Ecto neural progenitor cell (in vitro differentiated cells): ENCODE measurements around the gene ZNF740.
"Not testable (repeated sequence)": the region's sequence is repeated elsewhere in the genome, so short reads cannot be mapped to it uniquely, and the experiment has no call there.

ENCODE experiments used
- DNase-seq: peaks from one replicate; pipeline ENCODE4 v3.0.0-alpha.2; 2018; ENCODE audit warnings: low spot score

ZNF740 gene

DNA sequence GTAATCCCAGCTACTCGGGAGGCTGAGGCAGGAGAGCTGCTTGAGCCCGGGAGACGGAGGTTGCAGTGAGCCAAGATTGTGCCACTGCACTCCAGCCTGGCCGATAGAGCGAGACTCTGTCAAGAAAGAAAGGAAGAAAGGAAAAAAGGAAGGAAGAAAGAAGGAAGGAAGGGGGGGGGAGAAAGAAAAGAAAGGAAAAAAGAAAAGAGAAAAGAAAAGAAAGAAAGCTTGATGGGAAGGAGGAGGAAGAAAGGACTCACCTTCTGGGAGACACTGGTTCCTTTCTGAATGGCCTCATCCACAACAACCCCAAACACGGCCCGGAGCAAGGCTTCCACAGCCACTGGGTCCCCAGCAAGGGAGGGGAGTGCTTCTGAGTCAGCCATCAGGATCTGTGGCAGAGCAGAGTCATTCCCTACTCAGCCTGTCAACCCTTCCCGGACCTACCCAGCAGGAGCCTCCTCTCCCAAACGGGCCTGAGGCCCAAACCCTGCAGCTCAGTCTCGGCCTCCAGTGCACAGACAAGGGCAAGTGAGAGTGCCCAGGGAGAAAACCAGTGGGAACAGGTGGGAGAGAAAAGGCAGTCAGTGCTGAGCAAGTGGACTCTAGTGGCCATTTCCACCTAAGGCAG is 7.3 kb upstream of the ZNF740 start:
- no peak for DNase-seq

DNA sequence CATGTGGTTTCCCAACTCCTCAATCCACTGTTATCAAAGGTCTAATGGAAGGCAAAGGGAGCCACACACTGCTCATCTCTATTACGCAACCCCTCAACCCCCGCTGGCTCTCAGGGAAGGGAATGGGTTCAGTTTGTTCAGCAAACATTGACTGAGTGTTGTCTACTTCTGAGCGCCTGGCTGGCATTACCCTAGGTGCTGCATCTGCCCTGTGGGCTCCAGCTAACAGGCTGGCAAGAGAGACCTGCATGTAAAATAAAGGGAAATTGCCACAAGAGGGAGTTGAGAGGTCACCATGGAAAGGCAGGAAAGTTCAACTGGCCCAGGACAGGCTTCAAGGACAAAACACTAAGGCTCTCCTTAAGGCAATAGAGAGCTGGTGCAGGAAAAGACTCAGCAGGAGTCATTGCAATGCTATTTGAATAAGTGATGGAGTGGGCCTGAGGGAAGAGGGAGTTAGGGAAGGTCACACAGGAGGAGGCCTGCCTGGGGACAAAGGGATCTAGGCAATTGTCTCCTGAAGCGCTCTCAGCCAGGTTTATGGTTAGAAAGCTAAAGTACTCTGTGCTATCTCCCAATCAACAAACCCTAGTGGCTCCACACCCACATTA is 5.5 kb upstream of the ZNF740 start:
- DNase-seq: no peak

DNA sequence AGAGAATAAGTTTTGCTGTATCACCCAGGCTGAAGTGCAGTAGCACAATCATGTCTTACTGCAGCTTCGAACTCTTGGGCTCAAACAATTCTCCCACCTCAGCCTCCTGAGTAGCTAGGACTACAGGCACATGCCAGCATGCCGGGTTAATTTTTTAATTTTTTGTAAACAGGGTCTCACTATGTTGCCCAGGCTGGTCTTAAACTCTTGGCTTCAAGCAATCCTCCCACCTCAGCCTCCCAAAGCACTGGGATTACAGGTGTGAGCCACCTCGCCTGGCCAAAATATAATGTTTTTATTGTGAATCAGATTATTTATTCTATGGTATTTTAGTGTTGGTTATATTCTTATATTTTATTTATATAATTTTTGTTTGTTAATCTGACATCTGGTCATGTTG is 3.8 kb upstream of the ZNF740 start:
- DNase-seq: no peak

DNA sequence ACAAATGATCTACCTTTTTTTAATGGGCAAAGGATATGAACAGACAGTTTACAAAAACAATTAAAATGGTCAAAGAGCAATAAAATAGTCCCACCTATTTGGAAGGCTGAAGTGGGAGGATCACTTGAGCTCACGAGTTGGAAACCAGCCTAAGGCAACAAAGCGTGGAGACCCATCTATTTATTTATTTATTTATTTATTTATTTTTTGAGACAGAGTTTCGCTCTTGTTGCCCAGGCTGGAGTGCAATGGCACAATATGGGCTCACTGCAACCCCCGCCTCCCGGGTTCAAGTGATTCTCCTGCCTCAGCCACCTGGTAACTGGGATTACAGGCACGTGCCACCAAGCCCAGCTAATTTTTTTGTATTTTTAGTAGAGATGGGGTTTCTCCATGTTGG is 3.1 kb upstream of the ZNF740 start:
- DNase-seq: peak; percentile 27

DNA sequence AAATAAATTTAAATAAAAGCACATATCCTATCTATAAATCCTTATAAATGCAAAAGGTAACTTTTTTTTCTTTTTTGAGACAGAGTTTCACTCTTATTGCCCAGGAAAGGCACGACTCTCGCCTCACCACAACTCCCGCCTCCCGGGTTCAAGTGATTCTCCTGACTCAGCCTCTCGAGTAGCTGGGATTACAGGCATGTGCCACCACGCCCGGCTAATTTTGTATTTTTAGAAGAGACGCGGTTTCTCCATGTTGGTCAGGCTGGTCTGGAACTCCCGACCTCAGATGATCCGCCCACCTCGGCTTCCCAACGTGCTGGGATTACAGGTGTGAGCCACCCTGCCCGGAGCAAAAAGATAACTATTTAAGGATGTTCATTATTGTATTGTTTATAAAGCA is 1.7 kb upstream of the ZNF740 start:
- not testable (repeated sequence) for DNase-seq

DNA sequence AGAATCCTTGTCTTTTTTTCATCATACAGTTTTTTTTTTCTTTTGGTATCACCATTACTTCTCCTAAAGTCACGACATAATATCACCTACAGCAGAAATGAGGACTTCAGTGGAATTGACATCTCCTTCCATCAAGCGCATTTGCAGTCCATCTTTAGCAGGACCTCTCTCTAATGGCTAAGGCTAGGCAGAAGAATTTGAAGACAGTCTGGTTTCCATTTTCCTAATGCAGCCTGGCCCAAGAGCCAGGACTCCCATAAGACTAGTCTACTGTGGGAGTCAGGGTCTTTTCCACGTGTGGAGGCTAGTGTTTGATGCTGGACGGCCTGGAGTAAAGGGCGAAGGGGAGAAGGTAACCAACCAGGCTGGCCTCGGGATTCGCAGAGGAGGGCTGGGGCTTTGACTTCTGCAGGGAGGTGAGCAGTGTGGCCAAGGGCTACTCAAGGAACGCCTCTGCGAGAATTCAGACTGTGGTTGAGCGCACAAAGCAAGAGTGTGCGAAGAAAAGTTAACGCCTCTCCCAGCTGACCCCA is 769 bp upstream of the ZNF740 start:
- DNase-seq: no peak

DNA sequence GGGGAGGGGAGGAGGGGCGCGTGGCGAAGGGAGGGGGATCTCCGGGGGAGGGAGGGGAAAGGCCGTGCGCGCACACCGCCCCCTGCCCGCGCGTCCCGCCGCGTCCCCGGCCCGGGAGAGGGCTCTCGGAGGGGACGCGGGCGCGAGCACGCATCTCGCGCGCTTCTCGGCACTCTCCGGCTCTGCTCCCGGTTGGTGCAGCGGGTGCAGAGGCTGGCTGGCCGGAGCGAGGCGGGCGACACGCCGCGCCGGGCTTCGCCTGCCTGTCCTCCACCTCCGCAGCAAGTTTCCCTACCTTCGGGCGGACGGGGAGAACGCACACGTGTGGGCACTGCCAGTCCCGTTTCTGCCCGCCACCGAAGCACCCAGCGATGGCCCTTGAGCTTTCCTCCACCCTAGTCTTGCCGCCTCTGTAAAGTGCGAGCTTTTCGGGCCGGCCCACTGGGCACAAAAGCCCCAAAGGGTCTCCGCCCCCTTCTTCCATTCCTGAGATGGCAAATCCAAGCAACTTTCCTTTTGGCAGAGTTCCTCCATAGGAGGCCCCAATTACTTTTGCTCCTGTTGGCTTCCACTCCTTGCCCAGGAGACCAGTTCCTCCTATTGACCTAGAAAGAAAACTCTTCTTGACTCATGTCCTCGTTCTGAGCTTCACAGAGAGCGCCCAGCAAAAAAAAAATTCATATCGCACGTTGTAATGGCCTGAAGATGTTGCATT is 566 bp downstream of the ZNF740 start:
- peak; percentile 93 for DNase-seq

DNA sequence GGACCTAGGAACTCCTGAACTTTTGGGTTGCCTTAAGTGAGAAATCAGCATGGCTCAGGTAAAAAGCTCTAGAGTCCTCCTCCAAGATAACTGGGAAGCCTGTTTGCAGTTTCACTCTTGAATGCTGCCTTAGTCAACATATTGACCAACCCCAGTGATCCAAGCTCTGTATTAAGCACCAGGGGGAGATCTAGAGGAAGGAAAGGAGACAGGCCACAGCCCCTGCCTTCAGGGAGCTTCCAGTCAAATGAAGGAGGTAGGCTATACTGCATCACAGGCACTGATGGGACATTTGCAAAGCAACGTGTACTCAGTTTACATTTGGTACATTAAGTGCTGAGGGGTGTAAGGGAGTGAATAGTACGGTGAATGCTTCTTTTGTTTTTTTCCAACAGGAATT is 1.4 kb downstream of the ZNF740 start:
- no peak for DNase-seq

DNA sequence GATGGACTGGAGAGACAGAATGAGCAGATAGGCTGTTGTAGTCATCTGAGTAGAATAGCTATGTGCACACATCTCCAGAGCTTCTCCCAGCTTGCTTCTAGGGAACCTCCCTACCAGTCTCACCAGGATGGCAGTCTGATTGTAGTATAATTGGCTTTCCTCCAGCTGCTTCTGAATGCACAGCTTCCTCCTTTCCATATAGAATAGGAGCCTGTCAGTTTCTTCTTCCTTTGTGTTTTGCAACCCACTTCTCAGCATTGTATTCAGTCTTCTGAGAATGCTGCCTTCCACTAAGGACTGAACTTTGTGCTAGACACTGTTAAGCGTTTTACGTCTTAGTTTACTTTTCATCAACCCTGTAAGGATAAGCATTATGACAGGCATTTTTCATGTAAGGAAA is 2.4 kb downstream of the ZNF740 start:
- DNase-seq: no peak

DNA sequence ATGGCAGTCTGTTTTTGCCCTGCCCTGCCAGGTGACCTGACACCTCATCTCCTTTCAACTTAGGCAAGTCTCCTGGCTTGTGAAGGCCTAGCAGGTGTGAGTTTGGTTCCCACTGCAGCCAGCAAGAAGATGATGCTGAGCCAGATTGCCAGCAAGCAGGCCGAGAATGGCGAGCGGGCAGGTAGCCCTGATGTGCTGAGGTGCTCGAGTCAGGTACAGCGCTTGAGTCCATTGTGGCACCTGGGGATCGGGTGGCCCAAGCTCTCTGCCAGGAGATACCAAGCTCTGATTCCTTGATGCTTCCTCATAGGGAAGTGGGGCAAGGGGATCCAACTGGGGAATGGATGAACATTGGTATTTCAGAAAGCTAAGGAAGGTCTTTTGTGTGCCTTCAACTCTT is 4.3 kb downstream of the ZNF740 start:
- DNase-seq: no peak

DNA sequence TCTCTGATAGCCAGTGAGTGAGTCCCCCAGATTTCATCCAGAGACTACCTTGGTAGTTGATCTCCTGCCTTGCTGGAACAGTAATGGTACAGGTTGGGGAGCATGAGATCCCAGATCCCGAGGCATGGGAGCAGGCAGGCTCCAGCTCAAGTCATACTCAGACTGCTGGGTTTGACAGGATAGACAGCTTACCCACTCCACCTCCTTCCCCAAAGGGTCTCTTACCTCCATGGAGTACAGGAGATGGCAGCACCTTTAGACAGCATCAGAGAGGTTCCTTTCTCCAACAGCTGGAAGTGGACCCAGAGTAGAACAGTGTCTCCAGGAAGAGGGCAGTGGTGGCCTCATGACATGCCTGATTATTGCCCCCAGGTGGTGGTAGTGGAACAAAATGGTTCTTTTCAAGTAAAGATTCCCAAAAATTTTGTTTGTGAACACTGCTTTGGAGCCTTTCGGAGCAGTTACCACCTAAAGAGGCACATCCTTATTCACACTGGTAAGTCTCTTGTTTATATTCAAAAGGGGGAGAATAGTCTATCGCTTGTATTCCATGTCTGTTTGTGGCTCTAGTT is 5.1 kb downstream of the ZNF740 start:
- no peak for DNase-seq

DNA sequence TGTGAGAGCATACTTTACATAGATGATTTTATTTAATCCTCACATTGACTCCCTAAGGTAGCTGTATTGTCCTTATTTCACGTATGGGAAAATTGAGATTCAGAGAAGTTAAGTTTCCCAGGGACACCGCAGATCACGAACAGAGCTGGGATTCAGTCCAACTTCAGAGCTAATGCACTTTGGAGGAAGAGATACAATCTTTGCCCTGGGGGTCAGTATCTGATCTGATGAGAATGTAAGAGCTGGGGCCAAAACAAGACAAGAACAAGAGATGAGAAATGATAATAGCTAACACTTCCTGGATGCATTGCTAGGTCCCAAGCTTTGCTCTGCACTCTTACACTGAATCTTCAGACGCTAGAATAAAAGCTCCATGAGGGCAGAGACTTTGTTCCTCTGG is 6.2 kb downstream of the ZNF740 start:
- DNase-seq: no peak

DNA sequence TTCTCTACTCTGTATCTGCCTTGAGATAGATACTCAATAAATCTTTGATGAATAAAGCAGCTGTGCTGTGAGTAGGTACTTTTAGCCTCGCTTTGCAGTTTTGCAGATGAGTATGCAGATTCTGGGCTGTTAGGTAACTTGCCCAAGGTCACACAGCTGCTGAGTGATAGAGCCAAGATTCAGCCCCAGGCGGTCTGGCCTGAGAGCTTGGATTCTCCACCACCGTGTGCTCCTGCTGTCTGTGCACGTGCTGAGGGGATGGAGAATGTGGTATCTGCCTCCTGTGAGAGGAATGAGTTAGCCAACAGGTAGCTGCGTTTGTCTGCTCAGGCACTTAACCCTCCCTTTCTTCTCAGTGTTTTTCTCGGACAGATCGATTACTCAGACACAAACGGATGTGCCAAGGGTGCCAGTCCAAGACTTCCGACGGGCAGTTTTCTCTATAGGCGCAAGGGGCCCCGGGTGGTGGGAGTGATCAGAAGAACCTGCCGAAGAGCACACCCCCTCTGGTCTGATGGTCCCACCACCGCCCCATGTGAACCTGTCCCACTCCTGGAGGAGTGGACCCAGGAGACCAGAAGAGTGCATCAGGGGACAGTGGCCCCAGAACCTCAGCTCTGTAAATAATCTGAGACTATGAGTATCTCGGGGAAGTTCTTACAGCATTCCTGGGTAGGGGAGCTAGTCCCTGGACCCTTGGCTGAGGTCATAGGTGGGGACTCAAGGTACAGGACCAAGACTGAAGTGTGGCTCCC is 6.8 kb downstream of the ZNF740 start:
- DNase-seq: no peak

DNA sequence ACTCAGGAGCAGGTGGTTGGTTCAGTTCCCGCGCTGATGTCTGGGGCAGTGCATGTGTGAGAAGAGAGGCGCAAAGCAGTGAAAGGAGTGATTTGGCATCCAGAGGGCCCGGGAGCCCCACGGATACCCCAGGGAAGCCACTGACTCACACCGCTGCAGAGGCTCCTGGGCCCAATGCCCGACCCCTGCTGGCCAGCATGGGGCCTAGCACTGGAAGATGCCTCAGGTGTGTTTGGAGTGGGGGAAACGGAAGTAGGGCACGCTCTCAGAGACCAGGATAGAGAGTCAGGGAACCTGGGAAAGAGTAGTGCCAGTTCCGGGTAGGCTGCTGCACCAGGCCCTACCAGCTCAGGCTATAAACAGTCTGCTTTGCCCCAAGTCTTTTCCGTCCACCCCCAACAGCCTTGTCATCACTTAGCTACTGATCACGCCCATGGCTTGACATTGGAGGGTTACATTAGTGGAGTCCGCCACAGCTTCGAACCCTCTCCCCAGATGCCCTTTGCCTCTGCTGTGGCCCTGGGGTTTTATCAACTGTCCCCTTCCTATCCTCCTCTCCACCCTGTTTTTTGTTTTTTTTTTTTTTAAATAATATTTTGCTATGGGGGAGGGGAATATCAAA is 9.7 kb downstream of the ZNF740 start:
- DNase-seq: peak; percentile 73

DNA sequence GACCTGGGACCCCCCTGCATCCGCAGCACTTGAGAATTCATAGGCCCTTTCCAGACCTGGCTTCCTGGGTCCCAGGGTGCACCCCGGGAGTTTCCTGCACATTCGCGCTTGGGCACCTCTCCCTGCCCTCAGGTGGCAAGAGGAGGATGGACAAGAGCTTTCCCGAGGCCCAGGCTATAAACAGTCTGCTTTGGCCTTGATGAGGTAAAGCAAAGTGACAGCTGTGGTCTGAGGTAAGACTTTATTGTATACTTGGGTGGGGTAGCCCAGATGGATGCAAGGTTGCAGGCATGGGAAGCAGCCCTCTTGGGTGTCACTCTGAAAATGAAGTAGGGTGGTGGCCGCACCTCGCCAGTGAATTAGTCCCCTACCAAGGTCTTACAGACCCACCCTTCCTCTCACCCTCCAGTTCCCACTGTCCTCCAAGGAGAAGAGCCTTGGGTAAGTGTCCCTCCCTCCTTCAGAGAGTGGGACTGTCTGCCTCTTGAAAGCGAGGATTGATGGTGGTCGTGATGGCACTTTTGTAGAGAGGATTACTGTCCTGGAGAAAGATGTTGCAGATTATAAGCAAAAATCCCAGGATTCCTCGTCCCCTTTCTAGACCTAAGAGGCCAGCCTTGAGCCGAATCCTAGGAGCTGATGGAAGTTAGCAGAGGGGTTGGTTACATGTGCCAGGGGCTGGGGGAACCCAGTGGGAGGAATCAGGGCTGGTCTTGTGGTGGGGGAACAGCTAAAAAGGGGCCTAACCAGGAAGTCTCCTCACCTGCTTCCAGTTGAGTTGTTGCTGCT is 10.8 kb downstream of the ZNF740 start:
- no peak for DNase-seq

DNA sequence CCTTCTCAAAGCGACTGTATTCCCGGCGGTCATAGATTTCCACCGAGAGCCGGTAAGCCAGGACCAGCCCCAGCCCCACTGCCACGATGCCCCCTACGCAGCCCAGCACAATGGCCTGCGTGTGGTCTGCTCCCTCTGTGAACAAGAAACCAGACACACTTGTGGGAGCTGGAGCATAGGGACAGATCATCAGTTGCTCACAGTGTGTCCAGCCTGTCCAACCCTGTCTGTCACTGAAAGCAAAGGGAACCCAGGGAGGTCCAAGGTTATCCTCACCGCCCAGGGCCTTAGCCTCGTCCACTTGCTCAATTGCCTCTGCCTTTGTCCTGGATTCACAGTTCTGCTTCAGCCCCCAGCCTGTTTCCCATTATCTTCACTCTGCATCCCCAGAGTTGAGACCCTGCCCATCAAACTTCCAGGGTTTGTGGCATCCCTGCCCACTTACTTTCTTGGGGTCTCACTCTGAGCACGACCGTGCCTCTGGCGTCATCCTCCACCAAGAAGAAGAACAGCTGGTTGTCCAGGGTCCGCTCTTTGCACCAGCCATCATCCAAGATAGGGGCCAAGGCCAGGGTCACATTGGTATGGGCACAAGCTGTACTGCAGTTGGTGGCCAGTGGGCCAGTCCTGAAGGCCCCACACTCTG is 11.5 kb downstream of the ZNF740 start:
- DNase-seq: no peak

DNA sequence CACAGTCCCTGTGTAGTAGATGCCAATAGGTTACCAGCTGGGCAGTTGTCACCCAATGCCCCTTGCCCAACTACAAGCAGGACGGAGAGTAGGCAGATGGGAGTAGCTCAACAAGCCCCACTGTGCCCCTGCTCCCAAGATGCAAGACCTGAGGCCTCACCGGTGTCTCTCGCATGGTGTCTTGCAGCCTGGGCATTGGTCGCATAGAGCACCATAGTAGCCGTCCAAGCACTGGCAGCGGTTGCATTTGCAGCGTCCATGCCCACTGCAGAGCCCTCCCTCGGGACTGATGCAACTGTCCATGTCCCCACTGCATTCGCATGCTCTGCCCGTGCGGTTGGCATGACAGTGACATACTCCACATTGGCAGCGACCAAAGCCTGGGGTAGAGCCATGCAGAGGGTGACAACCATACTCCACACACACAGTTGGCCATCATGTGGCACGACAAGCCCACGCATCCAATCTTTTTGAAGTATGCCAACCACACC is 12.1 kb downstream of the ZNF740 start:
- no peak for DNase-seq

DNA sequence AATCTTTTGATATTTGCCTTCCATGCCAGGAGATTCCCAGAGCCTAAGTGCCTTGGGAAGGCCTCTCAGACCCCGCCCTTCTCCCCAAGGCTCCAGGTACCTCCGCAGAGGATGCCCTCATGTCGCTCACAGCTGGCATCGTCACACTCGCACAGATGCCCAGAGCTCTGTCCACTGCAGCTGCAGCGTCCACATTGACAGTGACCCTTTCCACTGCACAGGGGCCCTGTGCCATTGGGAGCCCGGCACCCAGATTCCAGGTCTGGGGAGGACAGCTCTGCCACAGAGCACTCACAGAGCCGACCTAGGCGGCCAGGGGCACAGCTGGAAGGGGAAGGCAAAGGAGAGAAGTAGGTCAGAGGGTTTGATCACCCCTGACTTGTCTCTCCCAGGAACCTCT is 12.5 kb downstream of the ZNF740 start:
- no peak for DNase-seq

DNA sequence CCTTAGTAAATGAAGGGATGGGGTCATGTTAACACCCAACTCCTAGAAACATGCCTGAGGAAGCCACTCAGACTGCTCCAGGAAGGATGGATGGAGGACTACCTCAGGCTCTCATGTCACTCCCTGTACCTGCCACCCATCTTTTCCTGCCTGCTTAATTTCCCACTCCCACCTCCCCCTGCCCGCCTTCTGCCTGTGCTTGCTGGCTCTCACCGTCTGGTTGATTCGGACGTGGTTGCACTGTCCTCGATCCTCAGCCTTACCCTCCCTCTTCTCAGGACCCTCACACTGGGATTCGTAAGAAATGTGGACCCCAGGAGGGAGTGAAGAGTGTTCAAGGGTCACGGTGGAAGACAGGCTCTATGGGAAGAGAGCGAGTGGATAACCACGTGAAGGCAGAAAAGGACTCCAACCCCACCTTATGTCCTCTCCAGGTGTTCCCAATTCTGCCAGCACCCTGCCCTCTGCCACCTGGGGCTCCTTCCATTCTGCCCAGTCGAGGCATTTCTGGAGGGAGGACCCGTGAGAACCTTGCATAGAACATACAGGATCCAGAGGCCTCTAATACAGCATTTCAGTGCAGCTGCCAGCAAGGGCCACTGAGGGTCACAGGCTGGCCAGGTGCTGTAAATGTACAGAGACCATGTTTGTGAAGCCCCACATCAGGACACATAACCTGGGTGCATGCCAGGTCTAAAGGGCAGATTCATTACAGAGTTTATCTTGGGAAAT is 13.6 kb downstream of the ZNF740 start:
- DNase-seq: no peak

DNA sequence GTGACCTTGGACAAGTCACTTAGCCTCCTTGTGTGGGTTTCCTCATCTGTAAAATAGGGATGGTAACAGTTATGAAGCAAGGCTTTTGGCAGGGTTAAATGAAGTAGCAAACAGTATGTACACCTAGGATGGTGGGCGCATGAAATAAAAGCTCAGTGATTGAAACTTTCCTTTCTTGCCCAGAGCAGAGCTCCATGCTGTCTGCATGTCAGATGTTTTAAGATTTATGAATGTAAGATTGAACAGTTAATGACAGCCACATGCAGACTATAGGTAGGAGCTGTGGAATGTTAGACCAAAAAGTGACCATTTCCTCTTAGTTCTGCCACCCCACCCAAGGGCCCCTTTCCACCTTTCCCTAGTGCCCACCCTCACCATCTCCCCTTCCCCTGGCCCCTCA is 14.5 kb downstream of the ZNF740 start:
- DNase-seq: no peak
